NCI-H128 (cell line): ENCODE results near the gene KCNMA1.

Source experiments
- DNase-seq: peaks from one replicate; lab custom pipeline; 2025; ENCODE audit not compliant: unreplicated experiment; lab: John Stamatoyannopoulos, UW

Gene KCNMA1

DNA sequence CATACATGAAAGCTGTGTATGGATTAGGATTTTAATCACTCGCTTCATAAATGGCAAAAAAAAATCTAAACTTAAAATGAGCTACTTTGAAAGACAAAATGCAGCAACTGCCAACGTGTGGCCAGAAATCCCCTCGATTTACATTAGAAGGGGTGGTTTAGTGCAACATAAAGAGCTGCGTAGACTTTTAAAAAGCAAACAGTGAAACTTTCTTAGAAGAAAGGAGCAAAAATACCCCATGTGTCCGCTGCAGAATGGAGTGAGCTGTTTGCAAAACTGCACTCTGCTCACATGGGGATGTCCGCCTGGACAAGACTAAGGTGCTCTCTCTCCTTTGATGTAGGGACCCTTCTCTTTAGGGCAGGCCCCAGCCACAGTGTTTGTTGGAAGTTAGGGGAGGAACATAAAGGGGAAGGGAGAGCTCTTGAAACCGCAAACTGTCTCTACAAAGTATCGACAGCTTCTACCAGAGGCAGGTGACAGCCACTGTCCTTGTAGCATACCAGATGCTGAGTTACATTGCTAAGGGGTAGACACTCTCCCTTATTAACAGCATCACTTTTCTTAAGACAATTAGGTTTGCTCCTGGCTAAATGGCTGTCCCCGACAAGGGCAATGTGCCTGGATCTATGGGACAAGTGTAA is 528.1 kb downstream of the KCNMA1 start:
- DNase-seq, result no peak

DNA sequence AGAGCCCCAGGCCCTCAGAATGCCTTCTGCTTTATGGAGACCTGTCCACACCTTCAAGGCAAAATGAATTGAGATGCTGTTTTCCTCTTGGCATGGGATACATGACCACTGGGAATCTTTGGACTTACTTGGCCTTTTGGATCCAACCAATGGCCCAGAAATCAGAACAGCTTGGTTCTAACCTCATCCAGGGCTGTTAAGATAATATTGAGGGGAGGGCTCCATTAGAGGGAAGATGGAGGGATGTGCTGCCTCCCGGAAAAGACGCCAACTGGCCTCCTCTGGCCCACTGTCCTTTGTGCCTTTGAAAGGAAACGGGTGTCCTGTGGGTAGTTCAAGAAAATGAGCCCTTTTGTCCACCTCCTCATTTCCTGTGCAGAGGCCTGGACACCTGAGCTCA is 530.9 kb downstream of the KCNMA1 start:
- DNase-seq, result no peak

DNA sequence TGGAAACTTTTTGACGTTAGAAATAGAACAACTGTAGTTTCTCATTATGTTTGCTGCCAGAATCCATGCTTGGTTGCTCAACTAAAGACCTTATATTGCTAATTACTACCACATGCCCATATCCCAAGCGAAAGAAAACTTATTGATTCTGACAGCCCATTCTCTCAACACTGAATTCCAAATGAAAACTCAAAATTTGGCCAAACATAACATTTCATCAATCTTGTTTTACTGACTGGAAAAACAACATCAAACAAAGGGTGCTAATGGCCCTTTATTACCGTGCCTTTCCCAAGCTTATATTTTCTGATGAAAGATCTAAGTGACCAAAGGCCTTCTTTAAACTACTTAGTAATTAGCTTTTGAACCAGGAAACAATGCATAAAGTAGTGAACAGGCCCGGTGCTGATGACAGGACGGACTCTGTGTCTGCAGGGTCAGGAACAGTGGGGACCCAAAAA is 531.8 kb downstream of the KCNMA1 start:
- DNase-seq, result no peak

DNA sequence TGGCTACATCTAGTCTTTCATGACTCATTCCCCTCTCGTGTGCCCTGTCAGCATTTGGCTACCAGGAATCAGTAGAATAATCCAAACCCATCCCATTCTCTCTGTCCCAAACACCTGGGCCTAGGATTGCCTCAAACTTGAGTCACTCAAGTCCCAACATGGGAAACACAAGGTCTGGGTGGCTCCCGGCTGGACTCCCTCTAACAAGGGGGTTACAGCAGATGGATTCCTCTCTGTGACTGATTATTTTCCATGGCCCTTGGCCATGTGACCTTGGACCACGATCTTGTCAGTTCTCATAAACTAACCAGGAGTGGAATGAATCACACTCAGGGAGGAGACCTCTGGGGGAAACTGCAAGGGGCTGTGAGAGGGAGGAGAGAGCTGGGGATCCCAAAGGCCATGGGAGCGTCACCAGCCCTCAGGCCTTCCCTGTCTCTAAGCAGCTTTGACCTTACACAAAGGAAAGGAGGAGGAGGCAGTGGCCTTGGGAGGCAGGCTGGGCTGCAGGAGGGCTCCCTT is 533.1 kb downstream of the KCNMA1 start:
- DNase-seq, result no peak

DNA sequence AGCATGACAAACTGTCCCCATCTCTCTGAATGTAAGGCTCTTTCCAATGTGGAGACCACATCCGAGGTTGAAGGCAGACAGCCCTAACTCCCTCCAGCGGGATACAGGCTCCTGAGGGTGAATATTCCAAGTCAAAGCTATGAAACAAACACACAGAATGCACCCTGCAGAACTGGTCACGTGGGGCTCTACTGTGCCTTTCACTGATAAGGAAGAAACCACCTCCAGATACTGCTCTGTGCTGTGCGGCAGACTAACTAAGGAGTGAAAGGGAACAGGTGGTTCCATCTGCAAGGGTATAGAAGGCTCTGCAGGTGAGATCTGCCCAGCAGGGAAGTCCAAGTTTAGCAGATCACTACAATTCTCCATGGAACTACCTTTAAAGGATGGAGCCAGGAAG is 534.4 kb downstream of the KCNMA1 start:
- no peak for DNase-seq

DNA sequence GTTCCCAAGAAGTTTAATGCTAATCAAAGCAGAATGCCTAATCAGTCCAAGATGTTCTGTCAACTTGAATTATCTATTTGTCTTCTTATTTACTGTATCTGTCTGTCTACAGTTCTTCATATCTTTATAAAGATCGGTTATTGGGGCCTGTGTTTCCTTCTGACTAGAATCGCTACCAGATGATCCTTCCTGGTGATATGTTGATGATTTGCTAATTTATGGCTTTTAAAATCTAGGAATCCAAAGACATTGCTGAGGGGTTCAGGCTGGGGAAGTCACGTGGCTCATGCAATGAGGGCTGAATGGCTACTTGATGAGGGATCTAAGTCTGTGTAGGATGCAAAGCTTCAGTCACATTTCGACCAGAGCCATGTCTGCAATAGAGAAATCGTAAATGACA is 536.3 kb downstream of the KCNMA1 start:
- DNase-seq, result no peak

DNA sequence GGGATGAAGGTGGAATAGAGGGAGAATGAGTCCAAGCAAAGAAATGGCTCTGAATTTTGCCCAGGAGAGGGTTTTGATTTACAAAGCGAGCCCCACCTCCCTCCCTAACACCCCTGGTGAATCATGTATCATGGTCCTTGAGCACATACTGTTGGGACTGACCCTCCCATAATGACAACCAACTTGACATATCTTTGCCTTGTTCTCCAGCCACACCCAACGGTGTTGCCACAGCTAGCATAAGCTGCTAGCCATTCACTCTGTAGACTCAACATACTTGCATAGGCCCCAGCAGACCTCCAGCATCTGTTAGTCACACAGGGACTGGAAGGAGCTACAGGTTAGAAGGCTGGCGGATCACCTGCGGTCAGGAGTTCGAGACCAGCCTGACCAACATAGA is 538.5 kb downstream of the KCNMA1 start:
- DNase-seq, result no peak

DNA sequence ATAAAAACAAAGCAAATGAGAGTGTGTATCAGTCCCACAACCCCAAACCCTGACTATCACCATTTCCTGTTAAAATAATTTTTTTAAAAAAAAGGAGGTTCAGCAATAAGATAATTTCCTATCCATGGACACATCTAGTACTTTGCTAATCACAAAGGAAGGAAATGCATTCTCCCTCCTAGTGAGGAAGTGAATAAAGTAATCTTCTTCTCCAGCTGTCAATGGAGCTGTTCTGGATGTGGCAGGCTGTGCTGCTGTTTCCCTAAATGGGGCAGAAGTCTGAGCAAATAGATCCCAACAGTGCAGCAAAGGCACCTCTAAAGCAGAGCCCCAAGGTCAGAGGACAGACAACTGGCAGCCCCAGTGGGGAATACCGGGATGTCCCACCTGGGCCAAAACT is 540.0 kb downstream of the KCNMA1 start:
- DNase-seq, result no peak

DNA sequence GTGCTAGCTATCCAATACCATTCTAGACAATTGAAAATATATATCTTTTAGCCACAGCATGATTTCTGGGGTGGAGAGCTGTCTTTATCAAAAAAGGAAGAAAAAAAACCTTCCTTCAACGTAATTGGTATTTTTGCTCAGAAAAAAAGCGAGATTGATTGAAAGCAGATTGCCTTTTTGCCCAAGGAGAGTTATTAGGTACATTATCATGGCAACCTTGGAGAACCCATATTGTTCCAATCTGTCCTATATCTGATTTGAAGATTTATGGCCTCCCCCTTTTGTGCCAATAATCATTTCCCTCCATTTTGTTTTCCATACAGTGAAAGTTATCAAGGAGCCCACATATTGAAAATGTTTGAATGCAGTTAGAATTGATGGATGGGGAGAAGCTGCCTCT is 544.5 kb downstream of the KCNMA1 start:
- no peak for DNase-seq

DNA sequence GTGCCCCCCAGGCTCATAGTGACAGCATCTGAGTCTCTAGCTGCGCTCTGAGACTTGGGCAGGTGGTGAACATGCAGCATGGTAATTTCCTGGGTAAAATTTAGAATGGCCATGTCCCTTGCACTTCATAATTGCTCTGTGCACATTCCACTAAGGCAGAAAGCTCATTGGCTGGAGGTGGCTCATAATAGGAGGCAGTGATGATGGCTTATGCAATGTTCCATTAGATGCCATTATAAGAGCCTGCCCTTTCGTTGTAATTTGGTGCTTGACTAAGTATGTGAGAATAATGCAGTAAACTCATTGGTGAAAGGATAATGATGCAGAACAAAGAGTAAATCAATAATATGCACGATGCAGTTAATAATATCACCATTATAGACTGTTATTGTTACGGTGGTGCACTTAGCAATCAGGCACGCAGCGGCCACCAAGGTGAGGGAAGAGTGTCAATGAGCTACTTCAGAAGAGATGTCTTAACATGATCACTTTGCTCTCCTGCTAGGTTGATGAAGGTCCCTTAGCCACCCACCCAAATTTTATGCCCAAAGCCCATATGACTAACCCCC is 545.9 kb downstream of the KCNMA1 start:
- no peak for DNase-seq

DNA sequence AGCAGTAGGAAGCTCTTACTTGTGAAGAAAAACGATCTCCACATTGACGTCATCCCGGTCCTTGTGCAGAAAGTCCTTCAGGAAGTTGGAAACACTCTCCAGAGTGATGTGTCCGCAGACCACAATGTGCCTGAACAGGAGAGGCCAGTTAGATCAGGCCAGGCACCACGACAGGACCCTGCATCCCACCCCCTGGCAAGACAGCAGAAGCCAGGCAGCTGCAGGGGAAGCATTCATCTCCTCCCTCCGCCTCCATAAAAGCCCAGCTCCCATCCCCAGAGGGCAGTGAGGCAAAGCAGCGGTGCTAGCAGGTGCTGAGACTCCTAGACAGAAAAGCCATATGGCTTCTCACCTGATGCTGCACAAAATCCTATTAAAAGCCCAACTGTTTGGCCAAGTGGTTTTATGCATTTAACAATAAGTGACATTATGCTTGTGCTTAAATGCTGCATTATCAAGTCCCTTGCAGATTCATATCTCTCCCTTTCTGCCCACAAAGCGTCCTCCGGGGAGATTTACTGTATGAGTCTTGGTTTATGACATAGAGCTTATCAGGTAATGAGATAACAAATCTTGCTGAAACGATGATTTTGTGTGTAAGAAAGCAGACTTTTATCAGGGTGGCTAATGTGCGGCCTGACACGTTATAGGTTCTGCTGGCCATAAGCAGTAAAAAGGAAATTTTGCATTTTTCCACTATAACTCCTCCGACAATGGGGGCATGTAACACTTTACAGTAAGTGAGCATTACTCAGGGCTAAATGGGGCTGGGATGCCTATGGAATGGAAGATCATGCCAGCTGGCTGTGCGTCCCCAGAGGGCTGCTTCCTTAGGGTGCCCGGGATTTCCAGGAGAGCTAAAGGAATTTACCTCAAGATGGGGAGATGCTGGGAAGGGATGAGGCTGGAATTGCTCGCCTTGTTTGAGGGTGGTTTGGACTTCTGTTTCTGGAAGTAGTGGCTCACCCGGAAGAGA is 546.9 kb downstream of the KCNMA1 start:
- no peak for DNase-seq

DNA sequence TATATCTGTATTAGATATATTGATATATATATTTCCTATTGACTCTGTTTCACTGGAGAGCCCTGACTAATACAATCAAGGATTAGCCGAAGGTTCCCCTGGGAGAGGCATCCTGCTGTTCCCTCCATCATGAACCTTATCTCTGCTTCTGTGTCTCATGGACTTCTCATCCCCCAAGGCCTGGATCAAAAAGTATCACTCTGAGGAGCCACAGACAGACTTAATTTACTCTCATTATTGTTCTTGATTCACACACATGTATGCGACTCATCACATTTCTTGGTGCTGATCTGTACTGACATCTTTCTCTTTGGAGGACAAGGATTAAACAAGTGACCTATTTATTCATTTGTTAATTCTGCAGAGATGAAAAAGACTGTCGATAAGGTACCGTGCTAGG is 550.2 kb downstream of the KCNMA1 start:
- no peak for DNase-seq

DNA sequence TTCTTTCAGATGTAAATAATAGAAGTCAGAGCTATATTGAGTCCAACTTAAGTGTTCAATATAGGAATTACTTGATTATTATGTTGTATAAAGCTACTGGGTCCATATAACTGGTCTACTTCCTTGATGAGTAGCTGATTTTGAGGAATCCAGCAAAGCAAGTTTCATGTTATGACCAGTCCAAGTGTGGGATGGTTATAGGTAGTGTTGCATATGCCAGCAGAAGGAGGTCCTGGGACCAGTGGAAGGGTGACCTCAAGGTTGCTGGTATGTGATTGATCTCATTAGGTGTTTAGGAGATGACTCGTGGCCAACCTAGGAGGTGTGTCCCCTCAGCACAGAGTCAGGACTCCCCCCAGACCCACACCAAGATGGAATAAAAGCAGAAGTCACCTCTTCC is 551.5 kb downstream of the KCNMA1 start:
- DNase-seq, result no peak

DNA sequence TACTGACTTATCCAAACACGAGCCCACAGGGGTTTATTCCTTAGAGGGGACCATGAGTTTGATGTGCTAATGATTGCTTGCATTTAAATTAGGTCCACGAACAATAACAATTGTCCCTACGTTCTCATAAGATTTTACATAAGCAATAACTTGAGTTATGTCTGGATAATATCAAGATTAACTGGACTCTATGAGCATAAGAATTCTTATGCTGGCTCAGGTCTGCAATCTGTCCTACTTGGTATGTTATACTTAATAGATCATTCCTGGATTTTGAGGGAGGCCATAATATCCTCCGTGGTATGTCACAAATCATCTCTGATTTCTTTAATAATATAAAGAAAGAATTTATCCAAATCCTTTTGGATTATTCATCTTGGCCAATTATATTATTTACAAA is 552.3 kb downstream of the KCNMA1 start:
- no peak for DNase-seq

DNA sequence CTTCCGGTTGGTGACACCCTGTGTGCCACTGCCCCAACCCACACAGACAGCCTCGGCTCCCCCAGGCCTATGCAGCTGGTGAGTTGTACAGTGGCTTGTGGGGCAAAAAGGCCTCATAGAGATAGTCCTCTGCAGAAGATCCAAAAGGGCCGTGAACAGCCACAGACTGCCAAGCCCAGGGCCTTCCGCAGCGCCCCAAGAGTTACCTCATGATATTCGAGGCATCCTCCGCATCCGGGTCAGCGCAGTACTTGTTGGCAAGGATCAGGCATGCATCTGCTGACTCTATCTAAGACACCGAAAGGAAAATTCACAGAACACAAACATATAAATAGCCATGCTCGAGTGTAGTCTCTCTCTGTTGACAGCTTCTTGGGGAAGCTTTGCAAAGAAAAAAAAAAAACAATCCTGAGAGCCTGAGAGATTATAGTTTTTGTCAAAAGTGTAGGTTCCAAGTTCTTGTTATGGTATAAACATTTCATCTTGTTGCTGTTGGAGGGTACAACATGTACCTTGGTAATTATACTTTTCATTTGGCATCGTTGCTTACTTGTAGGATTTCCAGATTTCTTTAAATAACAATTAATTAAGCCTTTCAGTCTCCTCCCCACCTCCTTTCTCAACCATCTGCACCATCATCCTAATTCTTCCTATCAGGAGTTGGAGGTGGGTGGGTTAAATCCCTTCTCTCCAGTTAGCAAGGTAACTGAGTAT is 553.0 kb downstream of the KCNMA1 start:
- DNase-seq, result no peak

DNA sequence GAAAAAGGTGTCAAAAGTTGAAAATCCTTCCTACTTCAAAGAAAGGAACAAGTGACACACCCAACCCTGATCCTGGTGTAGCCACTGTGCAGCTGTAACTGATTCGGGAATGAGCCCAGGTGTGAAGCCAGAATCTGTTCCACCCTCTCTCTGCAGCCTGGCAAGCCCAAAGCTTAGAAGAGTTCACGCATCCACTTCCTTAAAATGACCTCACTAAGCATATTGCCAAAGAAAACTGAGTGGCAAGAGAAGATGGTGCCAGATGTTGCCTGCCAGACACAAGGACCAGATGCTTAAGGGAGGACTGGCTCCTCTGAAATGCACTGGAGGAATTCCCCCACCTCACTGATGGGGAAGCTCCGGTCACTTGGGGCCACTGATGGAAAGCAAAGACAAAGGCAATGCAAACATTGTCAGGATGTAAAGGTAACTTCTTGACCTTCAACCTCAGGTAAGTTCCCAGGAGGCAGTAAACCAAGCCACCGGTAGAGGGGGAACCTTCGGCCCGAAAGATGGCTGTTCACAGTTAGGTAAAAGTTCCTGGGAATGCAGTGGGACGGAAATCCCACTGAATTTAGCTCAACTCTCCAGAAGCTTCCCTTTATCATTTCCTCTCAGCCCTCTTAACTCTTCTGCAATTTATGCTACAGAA is 554.9 kb downstream of the KCNMA1 start:
- no peak for DNase-seq

DNA sequence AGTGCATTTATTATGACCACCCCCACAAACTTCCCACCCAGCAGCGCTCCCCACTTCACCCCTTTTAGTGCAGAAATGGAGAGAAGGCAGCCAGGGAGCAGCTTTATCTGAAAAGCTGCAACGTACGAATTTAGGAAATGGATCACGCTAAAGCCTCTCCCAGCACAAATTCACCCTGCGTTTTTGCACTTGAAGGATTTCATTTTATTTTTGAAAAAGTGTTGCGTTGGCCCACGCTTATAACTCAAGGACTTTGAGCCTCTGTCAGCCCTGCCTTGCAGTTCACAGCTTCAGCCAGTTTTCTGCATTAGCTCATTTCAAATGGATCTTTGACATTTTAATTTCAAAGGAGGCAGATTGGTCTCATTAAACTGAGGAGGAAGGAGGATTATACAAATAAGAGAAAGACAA is 556.1 kb downstream of the KCNMA1 start:
- DNase-seq, result no peak

DNA sequence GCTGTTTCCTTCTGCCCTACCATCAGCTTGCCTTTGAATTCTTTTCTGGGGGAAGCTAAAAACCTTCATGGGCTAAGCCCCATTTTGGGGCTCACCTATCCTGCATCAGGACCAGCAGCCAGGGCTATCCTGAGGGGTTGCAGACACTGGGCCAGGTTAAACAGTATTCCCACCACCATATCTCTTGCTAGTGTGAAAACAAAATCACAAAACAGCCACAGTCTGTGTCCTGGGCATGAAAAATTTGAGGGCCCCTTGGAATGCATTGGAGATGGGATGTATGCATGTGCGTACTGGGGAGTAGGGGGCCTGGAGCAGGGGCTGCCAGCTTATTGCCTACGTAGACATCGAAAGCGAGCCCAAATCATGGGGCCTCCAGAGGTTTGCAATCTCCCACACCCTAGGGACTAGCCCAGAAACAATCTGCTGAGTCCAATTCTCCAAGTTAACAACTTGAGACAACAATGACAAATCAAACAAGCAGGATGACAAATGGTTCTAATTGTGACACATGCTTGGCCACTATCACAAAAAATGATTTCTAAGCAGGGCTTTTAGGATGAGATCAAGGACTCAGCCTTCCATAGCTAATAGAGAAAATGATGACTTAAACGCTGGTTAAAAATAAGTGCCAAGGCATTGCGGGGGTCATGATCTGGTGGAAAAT is 557.1 kb downstream of the KCNMA1 start:
- DNase-seq, result no peak

DNA sequence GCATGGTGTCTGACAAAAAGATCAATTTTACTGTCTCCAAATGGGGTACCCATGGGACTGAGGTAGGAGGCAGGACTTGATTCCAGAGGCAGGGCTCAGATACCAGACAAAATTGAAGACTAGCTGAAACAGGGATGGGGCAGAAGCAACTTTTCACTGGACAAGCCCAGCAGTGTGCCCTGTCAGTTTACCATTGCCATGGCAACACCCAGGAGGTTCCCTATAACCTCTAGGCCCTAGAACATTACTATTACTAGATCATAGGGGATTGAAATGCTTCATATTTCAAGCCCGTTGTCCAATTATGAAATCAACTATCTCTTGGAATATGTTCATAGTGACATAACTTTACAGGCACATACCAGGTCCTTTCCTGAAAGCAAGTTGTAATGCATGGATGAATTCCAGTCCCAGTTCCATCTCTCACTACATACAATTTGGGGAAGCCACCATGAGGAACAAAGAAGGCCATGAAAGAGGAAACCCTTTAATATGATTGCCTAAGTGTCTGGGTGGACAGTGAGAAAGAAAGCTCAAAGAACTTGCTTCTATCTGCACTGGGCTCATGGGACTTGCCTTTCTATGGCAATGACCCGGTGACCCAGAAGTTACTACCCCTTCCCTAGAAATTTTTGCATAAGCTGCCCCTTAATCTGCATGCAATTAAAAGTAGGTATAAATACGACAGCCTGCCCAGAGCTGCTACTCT is 557.9 kb downstream of the KCNMA1 start:
- DNase-seq, result no peak
